ENCODE results near the gene CHRNB1.
A peak's percentile ranks its signal among the peaks of the same experiment; 100 is the strongest.

The CHRNB1 gene, protein sequence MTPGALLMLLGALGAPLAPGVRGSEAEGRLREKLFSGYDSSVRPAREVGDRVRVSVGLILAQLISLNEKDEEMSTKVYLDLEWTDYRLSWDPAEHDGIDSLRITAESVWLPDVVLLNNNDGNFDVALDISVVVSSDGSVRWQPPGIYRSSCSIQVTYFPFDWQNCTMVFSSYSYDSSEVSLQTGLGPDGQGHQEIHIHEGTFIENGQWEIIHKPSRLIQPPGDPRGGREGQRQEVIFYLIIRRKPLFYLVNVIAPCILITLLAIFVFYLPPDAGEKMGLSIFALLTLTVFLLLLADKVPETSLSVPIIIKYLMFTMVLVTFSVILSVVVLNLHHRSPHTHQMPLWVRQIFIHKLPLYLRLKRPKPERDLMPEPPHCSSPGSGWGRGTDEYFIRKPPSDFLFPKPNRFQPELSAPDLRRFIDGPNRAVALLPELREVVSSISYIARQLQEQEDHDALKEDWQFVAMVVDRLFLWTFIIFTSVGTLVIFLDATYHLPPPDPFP

DNA sequence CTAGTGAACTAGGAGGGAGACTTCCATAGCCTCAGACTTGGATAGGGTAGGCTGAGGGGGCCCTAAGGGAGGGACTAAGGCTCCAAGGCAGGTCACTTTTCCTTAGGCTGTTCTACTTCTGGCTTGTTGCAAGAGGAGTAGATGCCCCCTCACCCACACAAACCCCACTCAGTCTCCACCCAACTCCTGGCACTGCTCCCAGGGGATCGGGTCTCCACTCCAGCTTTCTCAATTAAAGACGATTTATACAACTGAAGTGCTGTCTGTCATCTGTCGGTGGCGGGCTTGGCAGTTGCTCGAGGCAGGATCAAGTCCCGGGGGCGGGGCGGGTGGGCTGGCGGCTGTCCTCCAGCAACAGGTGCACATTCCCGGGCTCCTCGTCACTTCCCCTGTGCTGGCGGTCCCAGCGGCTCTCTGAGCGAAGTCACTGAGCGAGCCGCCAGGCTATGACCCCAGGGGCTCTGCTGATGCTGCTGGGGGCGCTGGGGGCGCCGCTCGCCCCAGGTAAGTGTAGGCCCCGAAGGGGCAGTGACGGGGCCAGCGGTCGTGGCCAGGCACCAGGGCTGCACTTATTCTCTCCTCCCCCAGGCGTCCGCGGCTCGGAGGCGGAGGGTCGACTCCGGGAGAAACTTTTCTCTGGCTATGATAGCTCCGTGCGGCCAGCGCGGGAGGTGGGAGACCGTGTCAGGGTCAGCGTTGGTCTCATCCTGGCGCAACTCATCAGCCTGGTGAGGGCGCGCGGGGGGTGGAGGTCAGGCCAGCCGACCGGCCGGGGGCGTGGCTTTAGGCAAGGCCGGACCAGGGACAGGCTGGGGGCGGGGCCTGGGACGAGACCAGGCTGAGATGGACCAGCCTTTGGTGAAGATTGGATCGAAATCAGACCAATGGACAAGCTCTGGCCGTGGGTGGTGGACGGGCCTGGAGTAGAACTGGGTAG lies at the start of gene CHRNB1:
TSS of gene CHRNB1 (plus strand) at position 380 of the 937 bp plus-strand sequence. CDS start at position 447, 67 bp downstream.
- FAIRE-seq = no peak

DNA sequence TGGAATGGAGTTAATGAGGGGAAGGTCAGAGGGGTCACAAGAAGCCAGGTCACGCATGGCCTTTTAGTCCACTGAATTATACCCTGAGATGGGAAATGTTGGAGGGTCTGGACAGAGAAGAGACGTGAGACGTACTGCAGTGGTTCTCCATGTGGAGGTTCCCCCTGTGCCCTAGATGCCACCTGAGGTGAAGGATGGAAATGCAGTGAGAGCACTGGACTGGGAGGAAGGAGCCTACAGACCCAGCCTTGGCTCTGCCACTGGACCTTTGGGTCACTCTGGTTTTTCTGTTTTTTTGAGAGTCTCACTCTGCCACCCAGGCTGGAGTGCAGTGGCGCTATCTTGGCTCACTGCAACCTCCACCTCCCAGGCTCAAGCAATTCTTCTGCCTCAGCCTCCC lies 48.7 kb upstream of the CHRNB1 start:
- no peak for FAIRE-seq

DNA sequence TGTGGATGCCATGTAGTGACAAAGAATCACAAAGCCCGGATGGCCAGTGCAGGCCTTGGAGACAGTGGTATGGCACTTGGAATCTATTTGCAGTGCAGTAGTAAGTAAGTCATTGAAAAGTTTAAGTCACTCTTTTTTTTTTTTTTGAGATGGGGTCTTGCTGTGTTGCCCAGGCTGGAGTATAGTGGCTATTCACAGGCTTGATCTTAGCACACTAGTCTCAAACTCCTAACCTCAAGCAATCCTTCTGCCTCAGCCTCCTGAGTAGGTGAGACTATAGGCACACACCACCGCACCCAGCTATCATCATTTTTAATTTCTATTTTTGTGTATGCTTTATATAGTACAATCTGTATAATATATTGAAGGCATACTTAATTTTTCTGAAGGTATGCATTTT lies 46.2 kb upstream of the CHRNB1 start:
- no peak for FAIRE-seq

DNA sequence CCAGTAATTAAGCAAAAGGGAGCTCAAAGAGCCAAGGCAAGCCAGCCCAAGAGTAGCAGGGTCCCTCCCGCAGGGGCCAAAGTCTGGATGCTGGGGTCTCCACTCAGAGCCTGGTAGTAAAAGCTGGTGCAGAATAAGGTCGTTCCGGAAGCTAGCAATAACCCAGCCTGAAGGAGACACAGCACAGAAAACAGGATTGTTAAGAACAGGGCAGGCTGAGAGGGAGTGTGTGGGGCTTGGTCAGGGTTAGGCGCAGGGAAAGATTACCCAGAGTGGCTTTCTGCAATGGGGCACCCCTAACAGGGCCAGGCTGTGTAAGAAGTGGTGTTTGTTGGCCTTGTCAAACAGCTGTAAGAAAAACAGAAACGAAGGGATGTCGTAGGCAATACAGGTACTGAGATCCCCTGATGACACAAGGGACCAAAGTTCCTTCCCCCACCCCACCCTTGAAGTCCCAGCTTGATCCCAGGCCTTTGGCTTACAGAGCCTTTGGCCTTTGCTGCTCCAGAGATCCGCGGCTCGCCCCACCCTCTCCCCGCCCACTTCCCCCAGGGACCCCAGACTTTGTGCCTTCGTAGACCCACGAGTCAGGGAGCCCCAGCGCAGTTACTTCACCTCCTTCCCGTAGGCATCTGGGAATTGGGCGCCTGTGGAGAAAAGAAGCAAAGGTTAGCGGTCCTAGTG lies 41.7 kb upstream of the CHRNB1 start:
- no peak for FAIRE-seq

DNA sequence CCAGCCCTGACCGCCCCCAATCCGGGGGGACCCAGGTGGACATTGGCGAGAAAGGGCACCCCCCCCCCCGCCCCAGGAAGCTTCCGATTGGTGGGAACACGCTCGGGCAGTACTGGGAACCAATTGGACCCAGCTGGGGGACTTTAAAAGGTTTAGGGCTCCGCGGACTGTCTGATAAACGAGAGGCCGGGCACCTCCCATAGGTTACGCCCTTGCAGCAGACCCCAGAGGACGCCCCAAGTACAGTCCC lies 41.2 kb upstream of the CHRNB1 start:
- FAIRE-seq = no peak

DNA sequence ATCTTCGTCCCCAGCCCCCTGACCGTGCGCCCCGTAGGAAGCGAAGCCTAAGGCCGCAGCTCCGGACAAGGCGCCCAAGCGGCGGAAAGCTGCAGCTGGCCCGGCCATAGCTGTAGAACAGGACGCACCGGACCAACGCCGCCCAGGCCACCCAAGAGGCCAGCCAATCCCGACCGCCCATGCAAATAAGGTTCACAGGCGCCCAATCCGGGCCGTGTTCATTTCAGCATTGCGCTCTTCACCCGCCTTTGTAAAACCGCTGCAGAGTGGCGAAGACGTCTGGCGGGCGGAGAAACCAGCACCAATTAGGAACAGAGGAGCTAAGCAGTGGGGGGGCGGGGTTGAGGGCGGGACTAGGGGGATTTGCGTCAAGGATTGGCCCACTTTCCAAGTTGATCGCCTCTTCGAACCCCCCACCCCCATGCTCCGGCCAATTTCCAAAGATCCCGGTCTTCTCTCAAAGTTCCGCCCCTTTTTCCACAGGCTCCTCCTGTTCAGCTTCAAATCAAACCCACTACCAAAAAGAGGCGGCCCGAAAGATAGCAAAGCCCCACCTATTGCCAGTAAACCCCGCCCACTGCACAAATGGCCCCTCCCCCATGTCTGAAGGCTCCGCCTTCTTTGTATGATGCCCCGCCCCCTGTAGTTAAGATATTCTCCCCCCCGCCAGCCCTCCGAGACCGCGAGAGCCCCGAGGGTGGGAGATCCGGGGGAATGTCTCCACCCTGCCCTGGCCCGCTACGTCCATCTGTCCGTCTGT lies 40.7 kb upstream of the CHRNB1 start, which contains the start of gene TMEM256:
TSS of gene TMEM256 (minus strand) at position 121 of the 760 bp plus-strand sequence. CDS start at position 108, 13 bp downstream.
- peak; percentile 99 for FAIRE-seq

DNA sequence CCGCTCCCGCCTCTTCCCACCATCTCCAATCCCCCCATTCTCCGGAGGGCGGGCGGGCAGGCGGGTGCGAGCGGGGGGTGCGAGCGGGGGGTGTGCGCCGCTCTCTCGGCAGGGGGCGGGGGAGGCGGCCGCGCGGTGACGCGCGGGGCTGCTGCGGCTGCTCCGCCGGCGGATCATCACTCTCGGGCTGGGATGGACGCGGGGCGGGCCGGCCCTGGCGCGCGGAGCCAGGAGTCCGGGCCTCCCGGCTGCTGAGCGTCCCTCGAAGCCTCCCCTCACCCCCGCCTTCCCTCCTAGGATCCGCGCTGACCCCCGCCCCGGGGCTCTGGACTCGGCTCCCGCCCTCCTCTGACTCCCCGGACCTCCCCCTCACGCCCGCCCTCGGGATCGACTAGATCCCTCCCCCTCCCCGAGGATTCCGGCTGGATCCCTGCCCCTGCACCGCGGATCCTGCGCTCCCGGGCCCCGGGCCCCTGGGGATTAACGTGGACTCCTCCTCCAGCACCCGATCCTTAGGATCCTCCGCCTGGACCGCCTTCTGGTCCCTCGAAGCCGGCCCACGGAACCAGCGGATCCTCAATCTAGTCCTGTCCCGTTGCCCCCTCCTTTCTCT lies 40.0 kb upstream of the CHRNB1 start:
- no peak for FAIRE-seq

DNA sequence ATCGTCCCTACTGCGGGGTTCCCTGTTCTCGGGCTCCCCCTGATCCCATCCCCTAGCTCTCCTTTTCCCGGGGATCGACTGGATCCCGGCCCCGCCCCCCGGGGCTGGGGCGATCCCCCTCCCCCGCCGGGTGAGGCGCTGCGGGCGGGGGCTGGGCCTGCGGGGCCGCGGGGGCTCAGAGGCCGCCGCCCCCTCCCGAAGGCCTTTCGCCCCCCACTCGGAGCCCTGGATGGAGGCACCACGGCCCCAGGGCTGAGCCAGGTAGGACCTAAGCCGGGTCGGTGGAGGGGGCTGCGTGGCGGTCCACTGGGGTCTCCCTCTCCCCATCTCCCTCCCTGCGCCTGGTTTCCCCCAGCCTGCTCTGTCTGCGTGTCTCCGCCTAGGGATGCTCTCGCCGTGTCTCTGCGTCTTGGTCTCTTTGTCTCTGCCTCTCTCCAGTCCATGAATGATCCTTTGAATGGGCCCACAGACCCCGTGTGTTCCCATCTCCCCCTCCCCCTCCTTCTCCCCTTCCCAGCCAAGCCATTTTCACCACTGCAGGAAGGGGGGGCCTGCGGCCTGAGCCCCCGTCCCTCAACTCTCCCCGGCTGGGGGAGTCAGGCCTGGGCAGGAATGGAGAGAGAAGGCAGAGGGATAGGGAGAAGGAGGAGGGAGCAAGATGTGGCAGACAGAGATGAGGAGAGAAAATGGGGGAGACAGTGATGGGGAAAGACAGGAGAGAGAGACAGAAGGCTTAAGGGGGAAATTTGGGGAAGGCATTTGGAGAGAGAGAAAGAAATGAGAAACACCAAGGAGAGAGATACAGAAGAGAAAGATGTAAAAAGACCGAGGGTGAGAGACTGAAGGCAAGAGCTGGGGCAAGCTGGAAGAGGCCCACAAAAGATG lies 39.3 kb upstream of the CHRNB1 start:
- FAIRE-seq = no peak

DNA sequence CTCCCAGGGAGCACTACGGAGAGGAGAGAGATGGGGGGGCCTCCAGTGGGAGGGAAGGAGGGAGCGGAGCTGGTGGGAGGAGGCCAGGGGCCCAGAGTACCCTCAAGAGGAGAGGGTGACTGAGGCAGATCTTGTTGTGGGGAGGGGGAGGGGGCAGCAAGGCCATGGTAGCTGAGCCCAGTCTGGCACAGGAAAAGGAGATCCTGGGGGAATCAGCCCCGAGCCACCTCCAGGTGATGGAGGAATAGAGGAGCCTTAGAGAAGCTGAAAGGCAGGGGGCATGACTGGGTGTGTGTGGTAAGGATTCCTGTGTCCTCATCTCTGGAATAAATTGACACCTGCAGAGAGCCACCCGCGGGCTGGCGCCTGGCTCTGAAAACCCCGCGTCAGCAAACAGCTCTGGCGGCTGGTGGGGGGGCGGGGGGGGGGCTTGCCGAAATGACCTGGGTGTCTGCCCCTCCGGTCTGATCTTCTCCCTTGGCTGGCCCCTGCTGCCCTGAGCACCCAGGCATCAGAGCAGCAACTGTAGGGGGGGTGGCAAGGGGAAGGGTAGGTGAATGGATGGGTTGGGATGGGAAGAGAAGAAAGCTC lies 38.5 kb upstream of the CHRNB1 start:
- no peak for FAIRE-seq

DNA sequence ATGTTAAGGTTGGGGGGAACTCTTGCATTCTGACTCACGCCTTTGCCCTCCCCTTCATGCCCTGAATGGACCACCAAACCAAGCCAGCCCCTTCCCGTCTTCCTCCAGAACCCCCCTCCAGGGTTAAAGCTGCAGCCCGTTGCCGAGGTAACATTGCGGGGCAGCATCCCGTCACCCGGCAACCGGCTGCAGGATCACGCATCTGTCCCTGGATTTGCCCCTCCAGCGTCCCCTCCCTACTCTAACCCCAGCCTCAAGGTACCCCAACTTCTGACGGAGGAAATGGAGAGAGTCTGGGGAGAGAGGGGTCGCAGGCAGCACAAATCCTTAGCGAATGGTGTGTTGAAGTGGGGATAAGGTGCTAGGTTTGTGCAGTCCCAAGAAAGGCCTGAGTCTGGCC lies 37.8 kb upstream of the CHRNB1 start:
- no peak for FAIRE-seq

DNA sequence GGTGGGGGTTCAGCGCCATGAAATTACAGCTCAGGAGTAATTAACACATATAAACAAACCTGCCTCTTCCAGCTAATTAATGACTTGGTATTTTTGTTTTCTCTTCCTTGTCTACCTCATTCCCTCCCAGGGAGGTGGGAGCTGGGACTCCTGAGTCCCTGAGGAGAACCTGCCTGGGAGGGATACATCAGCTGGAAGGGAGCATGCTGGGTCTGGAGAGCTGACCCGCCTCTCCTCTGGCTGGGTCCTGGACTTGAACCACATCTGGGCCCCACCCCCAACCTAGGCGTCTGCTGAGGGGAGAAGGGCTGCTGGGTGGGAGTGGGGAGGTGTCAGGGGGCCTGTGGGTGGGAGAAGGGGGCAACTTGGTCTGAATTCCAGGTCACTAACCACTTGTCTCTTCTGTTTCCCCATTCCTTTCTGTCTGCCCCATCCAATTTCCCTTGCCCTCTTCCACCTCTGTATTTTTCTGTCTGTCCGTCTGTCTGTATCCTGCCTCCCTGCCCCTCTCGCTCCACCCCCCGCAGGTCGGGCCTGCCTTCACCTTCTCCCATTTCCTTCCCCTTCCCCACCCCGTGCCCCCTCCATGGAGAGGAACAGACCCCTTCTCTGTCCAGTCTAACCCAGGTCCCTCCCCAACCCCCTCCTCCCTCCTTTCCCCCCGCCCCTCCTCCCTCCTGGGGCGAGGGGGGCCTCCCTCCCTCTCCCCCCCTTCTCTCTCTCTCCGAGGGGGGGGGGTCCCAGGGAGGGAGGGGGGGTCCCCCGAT lies 37.2 kb upstream of the CHRNB1 start, which contains the start of gene NLGN2:
TSS of gene NLGN2 (plus strand) at position 361 of the 767 bp plus-strand sequence. CDS start 411 bp downstream, outside the sequence.
- FAIRE-seq = no peak

DNA sequence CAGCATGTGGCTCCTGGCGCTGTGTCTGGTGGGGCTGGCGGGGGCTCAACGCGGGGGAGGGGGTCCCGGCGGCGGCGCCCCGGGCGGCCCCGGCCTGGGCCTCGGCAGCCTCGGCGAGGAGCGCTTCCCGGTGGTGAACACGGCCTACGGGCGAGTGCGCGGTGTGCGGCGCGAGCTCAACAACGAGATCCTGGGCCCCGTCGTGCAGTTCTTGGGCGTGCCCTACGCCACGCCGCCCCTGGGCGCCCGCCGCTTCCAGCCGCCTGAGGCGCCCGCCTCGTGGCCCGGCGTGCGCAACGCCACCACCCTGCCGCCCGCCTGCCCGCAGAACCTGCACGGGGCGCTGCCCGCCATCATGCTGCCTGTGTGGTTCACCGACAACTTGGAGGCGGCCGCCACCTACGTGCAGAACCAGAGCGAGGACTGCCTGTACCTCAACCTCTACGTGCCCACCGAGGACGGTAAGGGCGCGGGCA lies 36.6 kb upstream of the CHRNB1 start:
- FAIRE-seq = no peak

DNA sequence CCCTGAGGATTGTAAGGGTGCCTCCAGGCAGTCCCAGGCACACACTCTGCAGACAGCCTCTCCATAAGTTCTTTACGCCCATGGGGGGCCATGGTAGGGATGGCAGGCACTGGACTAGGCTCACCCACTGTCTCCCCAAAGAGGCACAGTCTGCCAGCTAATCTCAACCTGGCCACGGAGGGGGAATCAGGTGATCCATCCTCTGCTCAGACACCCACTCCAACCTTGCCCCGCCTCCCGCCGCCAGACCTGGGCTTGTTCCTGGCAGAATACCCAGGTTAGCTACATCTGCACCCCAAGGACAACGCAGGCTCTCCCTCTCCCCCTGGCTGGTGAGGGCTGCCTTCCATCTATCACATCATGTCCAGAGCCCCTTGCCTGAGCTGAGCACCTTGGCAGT lies 36.0 kb upstream of the CHRNB1 start:
- no peak for FAIRE-seq

DNA sequence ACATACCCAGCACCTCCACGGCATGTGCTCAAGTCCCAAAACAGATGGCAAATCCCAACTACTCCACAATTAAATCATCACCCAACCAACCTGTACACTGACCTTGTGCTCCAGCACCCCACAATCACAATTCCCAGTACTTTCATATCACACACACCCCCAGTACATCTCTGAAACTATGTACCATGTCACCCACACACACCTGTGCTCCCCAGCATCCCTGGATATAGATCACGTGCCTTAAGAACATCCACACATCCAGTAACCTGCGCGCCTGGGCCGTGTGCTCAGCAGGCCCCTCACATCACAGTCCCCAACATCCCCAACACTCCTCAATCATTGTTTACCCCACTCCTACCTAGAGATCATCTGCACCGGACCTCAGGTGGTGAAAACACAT lies 35.1 kb upstream of the CHRNB1 start:
- no peak for FAIRE-seq

DNA sequence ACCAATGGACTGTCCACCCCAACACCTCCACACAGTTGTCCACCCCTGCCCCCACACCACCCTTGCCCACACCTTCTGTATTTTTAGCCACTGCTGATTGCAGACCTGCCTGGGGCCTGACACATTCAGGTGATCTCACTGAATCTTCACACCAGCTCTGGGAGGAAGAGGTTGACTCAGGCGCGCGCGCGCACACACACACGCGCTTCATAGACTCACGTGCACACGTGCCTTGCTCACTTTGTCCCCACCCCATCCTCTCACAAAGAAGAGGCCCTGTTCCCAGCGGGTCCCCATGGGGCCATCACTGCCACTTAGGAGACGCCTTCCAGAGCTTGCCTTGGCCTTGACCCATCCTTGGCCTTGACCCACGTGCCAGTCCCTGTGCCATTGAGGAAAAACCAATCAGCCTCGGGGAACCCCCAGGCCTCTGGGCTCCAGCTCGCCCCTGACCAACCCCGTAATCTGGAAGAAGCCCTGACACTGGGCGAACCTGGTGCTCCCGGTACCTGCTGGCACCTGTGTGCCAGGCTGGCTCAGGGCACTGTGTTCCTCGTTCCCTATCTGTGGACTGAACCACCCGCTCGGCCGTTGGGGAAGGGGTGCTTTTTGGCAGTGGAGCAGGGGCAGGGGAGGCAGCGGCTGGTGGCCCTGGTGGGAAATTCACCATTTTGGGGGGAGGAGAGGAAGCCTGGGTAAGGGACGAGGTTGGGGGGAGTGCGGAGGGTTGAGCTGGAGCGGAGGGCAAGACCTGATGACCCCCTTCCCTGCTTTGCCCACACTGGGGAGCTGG lies 34.0 kb upstream of the CHRNB1 start:
- no peak for FAIRE-seq

DNA sequence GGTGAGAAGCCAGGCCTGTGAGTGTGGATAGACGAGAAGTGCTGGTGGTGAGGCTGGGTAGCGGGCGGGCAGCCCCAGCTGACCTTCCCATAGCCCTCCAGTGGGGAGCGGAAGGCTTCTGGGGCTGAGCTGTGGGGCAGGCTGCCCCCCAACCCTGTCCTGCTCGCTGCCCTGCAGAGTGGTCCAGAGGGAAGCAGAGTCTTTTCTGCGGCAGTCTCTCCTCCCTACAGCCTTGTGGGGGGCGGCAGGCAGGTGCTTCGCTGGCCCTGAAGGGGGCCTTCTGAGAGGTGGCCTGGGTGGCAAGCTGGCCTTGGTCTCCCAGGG lies 33.5 kb upstream of the CHRNB1 start:
- no peak for FAIRE-seq

DNA sequence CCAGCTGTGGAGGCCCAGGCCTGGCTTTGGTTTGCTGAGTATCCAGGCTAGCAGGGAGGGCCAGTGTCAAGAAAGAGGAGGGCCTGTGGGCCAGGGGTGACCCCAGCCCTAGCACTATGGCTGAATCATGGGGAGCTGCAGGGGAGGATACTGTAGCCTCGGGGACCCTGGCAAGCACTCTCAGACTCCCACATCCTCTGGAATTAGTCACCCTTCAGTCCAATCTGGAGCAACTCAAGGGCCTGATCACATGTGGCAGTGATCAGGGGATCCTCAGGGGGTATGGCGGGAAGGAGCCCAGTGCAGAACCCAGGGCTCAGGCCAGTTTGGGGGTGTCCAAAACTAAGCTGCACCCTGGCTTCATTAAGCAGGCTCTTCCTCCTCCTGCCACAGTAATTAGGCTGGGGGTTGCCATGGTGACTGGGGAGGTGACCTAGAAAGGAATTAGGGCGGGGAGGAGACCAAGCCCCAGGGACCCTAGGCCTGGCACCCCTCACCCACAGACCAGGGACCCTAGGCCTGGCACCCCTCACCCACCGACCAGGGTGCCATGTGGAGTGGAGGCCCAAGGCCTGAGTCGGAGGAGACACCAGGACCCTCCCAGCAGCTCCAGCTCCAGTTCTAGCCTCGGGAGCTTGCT lies 31.4 kb upstream of the CHRNB1 start:
- no peak for FAIRE-seq

DNA sequence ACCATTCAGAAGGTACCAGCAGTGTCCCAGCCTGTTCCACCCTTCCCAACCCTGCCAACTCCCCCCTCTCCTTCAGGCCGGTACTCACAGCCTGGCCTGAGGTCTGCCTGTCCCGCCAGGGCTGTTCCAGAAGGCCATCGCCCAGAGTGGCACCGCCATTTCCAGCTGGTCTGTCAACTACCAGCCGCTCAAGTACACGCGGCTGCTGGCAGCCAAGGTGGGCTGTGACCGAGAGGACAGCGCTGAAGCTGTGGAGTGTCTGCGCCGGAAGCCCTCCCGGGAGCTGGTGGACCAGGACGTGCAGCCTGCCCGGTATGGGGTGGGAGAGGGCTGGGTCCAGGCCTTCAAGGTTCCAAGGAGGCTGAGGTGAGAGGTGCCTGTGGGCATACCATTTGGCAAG lies 30.0 kb upstream of the CHRNB1 start:
- FAIRE-seq = no peak
